Activated CD4-positive, alpha-beta memory T cell treated with anti-CD3 and anti-CD28 coated beads, Interleukin-2, amount 10 ng/mL, durations not matched to agents 7 days and 5 days (primary cell): Measurements from ENCODE around the gene TRPC3. TPM values are rescaled to one million over a fixed set of nuclear protein-coding genes. Genes with fewer than 3 reads are reported as not detected.

Experiments used
- CTCF ChIA-PET: fragments of 350-600 bp; sonication (Branson Sonifier 250); formaldehyde crosslinking; loops from one replicate; lab custom pipeline; 2021; ENCODE audit warnings: antibody characterized with exemption, inconsistent platforms; lab: Charles Lee
- POLR2A ChIA-PET: fragments of 350-600 bp; sonication (Branson Sonifier 250); formaldehyde crosslinking; loops from one replicate; lab custom pipeline; 2021; ENCODE audit warnings: antibody characterized with exemption; lab: Charles Lee
- DNase-seq: peaks from one replicate; pipeline ENCODE4 v3.0.0-alpha.2; 2020
- H3K27ac Mint-ChIP-seq: one replicate; pipeline ENCODE4 v1.8.0; 2021; ENCODE audit warnings: mild to moderate bottlenecking, mixed read lengths
- H3K27me3 Mint-ChIP-seq: one replicate; pipeline ENCODE4 v1.8.0; 2021; ENCODE audit warnings: mixed read lengths
- H3K36me3 Mint-ChIP-seq: one replicate; pipeline ENCODE4 v1.8.0; 2021; ENCODE audit warnings: low read depth, mixed read lengths
- H3K4me1 Mint-ChIP-seq: one replicate; pipeline ENCODE4 v1.8.0; 2021; ENCODE audit warnings: mixed read lengths
- H3K4me3 Mint-ChIP-seq: one replicate; pipeline ENCODE4 v1.8.0; 2021; ENCODE audit warnings: mild to moderate bottlenecking, mixed read lengths
- H3K9me3 Mint-ChIP-seq: one replicate; pipeline ENCODE4 v1.8.0; 2021; ENCODE audit warnings: mixed read lengths
- total RNA-seq, 2 experiments: library from RNA; stranded (reverse); gene quantifications; one replicate each; pipeline ENCODE4 v1.2.3, GENCODE V29; 2021

The TRPC3 gene
- total RNA-seq, 2 experiments from 2014 or later: 0.70 to 1.1 TPM

DNA sequence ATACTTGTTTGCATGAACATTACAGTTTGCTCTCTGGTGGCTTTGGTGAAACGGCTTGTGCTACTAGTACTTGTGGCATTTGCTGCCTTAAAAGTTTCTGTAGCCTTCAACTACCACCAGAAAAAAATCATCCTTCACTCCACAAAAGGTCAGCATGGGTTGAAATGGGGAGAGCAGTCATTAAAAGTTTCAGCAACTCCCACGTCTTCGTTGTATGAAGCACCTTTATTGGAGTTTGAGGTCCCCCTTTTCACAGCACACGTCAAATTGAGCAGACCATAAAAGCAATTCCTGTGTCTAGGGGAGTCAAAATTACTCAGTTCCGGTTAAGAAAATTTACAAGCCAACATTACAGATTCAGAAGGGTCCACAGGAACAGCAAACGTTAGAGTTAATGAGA lies 105.2 kb downstream of the TRPC3 start:
- Mint-ChIP-seq H3K36me3 (peaks cover 33% of the 10 kb centered on the region), H3K27ac (no peak overlapping the region), H3K4me3 (no peak overlapping the region), H3K4me1 (peaks cover 7% of the 10 kb centered on the region), H3K27me3 (no peaks in the 10 kb centered on the region), H3K9me3 (no peaks in the 10 kb centered on the region)
- DNase-seq: no peak
- ChIA-PET POLR2A (no interaction called here), CTCF (no interaction called here)

DNA sequence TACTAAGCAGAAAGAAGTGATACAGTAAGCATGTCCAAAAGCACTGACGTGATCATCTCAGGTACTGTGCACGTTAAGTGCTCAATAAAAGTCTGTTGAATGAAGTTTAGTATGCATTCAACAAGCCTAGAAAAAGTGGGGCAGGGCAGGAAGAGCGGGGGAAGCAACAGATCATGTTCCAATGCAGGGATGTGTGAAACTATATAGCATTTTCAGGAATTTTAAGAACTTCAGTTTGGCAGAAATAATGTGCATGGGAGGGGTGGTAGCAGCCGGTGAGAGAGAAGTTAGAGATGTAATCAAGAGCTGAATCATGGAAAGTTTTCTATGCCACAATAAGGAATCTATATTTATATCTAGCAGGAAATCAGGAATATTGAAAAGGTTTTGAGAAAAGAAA lies 109.0 kb downstream of the TRPC3 start:
- POLR2A ChIA-PET: no interaction called here
- CTCF ChIA-PET: no interaction called here
- no peak for DNase-seq
- Mint-ChIP-seq H3K4me3 (no peak overlapping the region), H3K9me3 (no peaks in the 10 kb centered on the region), H3K36me3 (peaks cover 45% of the 10 kb centered on the region), H3K4me1 (peaks cover 7% of the 10 kb centered on the region), H3K27ac (peak overlapping the region; percentile 5), H3K27me3 (no peaks in the 10 kb centered on the region)

DNA sequence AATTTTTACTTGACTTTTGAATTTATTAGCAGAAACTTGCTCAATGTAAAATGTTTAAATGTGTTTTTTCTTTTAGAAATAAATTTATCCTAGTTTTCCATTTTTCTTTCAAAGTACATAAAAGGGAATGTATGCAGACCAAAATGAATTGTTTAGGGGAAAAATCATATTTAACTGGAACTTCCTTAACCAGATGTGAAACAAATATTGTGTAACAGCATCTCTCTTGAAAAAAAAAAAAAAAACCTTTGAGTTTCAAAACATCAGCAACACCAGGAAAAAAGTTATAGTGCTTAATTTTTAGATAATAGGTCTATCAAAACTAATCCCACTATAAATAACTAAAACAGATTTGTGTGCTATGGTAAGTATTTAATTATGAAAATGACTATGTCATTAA lies 113.7 kb downstream of the TRPC3 start:
- no peak for DNase-seq
- no peaks in the 10 kb centered on the region for H3K9me3 Mint-ChIP-seq
- H3K27me3 Mint-ChIP-seq: no peaks in the 10 kb centered on the region
- no peak overlapping the region for H3K27ac Mint-ChIP-seq
- ChIA-PET CTCF (no interaction called here), POLR2A (no interaction called here)
- H3K4me3 Mint-ChIP-seq: no peak overlapping the region
- peaks cover 26% of the 10 kb centered on the region for H3K36me3 Mint-ChIP-seq
- no peaks in the 10 kb centered on the region for H3K4me1 Mint-ChIP-seq

DNA sequence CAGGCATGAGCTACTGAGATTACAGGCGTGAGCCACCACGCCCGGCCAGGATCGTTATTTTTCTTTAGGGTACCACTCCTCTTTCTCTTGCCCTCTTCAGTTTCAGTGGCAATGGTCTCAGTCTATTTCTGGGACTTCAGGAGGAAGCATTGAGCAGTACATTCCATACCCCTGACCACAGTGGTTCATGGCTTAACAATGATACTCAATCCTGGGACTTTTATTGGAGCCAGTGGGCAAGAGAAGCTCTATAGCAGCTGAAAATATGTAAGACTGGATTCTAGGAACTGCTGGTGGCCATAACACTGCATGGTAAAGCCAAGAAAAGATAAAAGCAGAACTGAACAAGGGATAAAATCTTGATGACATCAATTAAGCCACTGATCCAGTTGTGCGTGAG lies 122.3 kb downstream of the TRPC3 start:
- peaks cover 5% of the 10 kb centered on the region for H3K36me3 Mint-ChIP-seq
- no peaks in the 10 kb centered on the region for H3K27me3 Mint-ChIP-seq
- H3K9me3 Mint-ChIP-seq: no peaks in the 10 kb centered on the region
- ChIA-PET CTCF (no interaction called here), POLR2A (no interaction called here)
- H3K4me3 Mint-ChIP-seq: no peak overlapping the region
- no peak overlapping the region for H3K27ac Mint-ChIP-seq
- DNase-seq: no peak
- H3K4me1 Mint-ChIP-seq: peaks cover 4% of the 10 kb centered on the region

Other genes with a start within 250 kb of the TRPC3 start
- not detected for gene SMIM43, start 186.9 kb downstream of the TRPC3 start, total RNA-seq
- 10 to 100 TPM; 50.5 to 51.0 TPM for gene EXOSC9, start 150.7 kb downstream of the TRPC3 start, total RNA-seq
- 100 to 1,000 TPM; 104 to 107 TPM for gene CCNA2, start 128.2 kb downstream of the TRPC3 start, total RNA-seq
- 10 to 100 TPM; 16.2 to 16.9 TPM for gene BBS7, start 81.6 kb downstream of the TRPC3 start, total RNA-seq
- 10 to 100 TPM; 39.2 to 45.3 TPM for gene BLTP1, start 200.3 kb upstream of the TRPC3 start, total RNA-seq